K562 (cell line): ENCODE data around the gene ORAI1. TPM values are rescaled to one million over a fixed set of nuclear protein-coding genes. Genes with fewer than 3 reads are reported as not detected.

Experiments used
- GTF2E2 ChIP-seq: fragments of 200-800 bp; sonication (Bioruptor generic); IDR thresholded peaks from 2 replicates; pipeline ENCODE4 v1.6.1; 2016; ENCODE audit warnings: missing genetic modification characterization, missing compliant biosample characterization
- HDAC1 ChIP-seq, 2 experiments: fragments of 450-650 bp; IDR thresholded peaks; 2 replicates each; pipeline ENCODE4 v1.6.1; 2016 to 2017; ENCODE audit warnings: inconsistent platforms in 1 of 2, mild to moderate bottlenecking in 1 of 2, moderate library complexity in 1 of 2
- JUN ChIP-seq, 2 experiments: sonication (generic) in 1 of 2; formaldehyde crosslinking in 1 of 2; IDR thresholded peaks; 2 replicates each; pipeline versions ENCODE4 v1.6.1 to v1.8.0; 2012 to 2022; ENCODE audit warnings: borderline replicate concordance in 2 of 2, mild to moderate bottlenecking in 2 of 2, improper control_type of control experiment in 1 of 2, low read depth in 1 of 2, low read length in 1 of 2, missing genetic modification reagents in 1 of 2
- KDM1A ChIP-seq, 2 experiments: fragments of 450-650 bp; IDR thresholded peaks; 2 replicates each; pipeline ENCODE4 v1.6.1; 2016; ENCODE audit warnings: mild to moderate bottlenecking in 2 of 2
- KHSRP ChIP-seq: fragments of 450-650 bp; IDR thresholded peaks from 2 replicates; pipeline ENCODE4 v1.6.1; 2017
- NUFIP1 ChIP-seq: fragments of 450-650 bp; IDR thresholded peaks from 2 replicates; pipeline ENCODE4 v1.6.1; 2018; ENCODE audit not compliant: partially characterized antibody
- SMAD1 ChIP-seq: fragments of 150-350 bp; IDR thresholded peaks from 2 replicates; pipeline ENCODE4 v1.6.1; 2014; ENCODE audit warnings: low read length, low read depth; ENCODE audit not compliant: partially characterized antibody
- SMARCA5 ChIP-seq: fragments of 450-650 bp; IDR thresholded peaks from 2 replicates; pipeline ENCODE4 v1.6.1; 2016
- ZNF140 ChIP-seq: fragments of 250-450 bp; sonication (Bioruptor Pico); IDR thresholded peaks from 2 replicates; pipeline ENCODE4 v1.8.0; 2021; ENCODE audit warnings: moderate library complexity, mild to moderate bottlenecking, inconsistent platforms
- ZNF408 ChIP-seq: fragments of 250-450 bp; sonication (Bioruptor Pico); IDR thresholded peaks from 2 replicates; pipeline ENCODE4 v1.4.0; 2020; ENCODE audit warnings: low read depth, mild to moderate bottlenecking, moderate library complexity
- ZNF41 ChIP-seq: fragments of 250-450 bp; sonication (Bioruptor Pico); conservative IDR thresholded peaks from 2 replicates; pipeline ENCODE4 v1.4.0; 2020; ENCODE audit warnings: mild to moderate bottlenecking
- polyA plus RNA-seq, 8 experiments: library from polyadenylated mRNA; depleted of rRNA in 4 of 8; stranded (reverse) in 5 of 8; unstranded in 3 of 8; fragments of >200 nt; fragmentation: Nextera tagmentation in 2 of 8; fragmentation: Illumina TruSeq in 1 of 8; extraction: Ambion mirVana in 2 of 8; extraction: Trizol in 1 of 8; gene quantifications; 2 replicates each; pipeline versions ENCODE4 v1.2.1 to v1.2.3, GENCODE V29; 2011 to 2014; ENCODE audit warnings: inconsistent platforms in 1 of 8, missing spikeins in 1 of 8
- total RNA-seq, 7 experiments: library from RNA; depleted of rRNA in 6 of 7; stranded (reverse); fragments of >200 nt in 6 of 7; fragmentation: Illumina TruSeq in 2 of 7; extraction: Trizol in 2 of 7; gene quantifications; 2 replicates each; pipeline versions ENCODE4 v1.2.1 to v1.2.3, GENCODE V29; 2011 to 2021; ENCODE audit warnings: low replicate concordance in 1 of 7
- TF ChIP-seq, protein P1 (sequence below): fragments of 250-450 bp; sonication (Bioruptor Pico); IDR thresholded peaks from 2 replicates; pipeline ENCODE4 v1.9.0; 2021; ENCODE audit warnings: mild to moderate bottlenecking, inconsistent platforms
- TF ChIP-seq, protein P2 (sequence below), 2 experiments: fragments of 450-650 bp in 1 of 2; IDR thresholded peaks; 2 replicates each; pipeline ENCODE4 v1.6.1; 2011 to 2017; ENCODE audit warnings: low read depth in 2 of 2, antibody characterized with exemption in 1 of 2, borderline replicate concordance in 1 of 2, low read length in 1 of 2, mild to moderate bottlenecking in 1 of 2, mixed read lengths in 1 of 2; ENCODE audit not compliant: control insufficient read depth in 1 of 2
- TF ChIP-seq, protein P3 (sequence below): fragments of 250-450 bp; sonication (Bioruptor Pico); IDR thresholded peaks from 2 replicates; pipeline ENCODE4 v1.4.0; 2020; ENCODE audit warnings: mild to moderate bottlenecking
- TF ChIP-seq, protein P4 (sequence below): sonication (generic); formaldehyde crosslinking; IDR thresholded peaks from 2 replicates; pipeline ENCODE4 v1.4.0; 2020; ENCODE audit warnings: mild to moderate bottlenecking, missing genetic modification reagents
- TF ChIP-seq, protein P5 (sequence below): sonication (generic); formaldehyde crosslinking; IDR thresholded peaks from 2 replicates; pipeline ENCODE4 v1.8.0; 2022; ENCODE audit warnings: mild to moderate bottlenecking, low read depth, missing genetic modification reagents

The ORAI1 gene
- total and polyA plus RNA-seq, 9 of the 15 experiments (the other 6 are each of a cell fraction or from before 2014, with no cell fraction given), result 2.6 to 23.8 (median 9.3) TPM

DNA sequence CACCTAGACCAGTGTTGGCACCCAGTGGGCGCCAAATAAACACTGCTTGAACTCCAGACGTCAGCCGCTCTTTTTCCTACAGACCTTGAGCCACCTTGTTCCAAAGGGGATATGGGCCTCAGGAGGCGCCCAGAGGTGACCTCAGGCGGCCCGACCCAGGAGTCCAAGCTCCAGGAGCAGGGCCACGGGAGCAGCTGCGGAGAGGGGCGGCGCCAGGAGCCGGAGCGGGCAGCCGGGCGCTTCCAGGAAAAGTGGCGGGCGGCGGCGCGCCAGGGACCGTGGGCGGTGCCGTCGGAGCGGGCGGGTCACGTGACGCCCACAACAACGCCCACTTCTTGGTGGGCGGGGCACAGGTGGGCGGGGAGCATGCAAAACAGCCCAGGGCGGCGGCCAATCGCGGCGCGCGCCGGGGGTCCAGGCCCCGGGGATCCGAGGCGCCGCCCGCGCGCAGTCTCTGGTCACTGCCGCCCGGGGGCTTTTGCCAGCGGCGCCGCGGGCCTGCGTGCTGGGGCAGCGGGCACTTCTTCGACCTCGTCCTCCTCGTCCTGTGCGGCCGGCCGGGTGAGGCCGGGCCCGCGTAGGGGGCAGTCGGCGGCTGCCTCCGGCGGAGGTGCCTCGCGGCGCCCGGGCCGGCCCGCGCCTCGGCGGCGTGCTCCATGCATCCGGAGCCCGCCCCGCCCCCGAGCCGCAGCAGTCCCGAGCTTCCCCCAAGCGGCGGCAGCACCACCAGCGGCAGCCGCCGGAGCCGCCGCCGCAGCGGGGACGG, at the start of gene ORAI1 (continued):
- TF ChIP-seq, protein P1, sequence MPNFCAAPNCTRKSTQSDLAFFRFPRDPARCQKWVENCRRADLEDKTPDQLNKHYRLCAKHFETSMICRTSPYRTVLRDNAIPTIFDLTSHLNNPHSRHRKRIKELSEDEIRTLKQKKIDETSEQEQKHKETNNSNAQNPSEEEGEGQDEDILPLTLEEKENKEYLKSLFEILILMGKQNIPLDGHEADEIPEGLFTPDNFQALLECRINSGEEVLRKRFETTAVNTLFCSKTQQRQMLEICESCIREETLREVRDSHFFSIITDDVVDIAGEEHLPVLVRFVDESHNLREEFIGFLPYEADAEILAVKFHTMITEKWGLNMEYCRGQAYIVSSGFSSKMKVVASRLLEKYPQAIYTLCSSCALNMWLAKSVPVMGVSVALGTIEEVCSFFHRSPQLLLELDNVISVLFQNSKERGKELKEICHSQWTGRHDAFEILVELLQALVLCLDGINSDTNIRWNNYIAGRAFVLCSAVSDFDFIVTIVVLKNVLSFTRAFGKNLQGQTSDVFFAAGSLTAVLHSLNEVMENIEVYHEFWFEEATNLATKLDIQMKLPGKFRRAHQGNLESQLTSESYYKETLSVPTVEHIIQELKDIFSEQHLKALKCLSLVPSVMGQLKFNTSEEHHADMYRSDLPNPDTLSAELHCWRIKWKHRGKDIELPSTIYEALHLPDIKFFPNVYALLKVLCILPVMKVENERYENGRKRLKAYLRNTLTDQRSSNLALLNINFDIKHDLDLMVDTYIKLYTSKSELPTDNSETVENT (CRISPR knock-in tag), result peak; percentile 65; the same call in 1 of the 2 replicates
- TF ChIP-seq NUFIP1, result no peak
- no peak for TF ChIP-seq SMAD1
- TF ChIP-seq, protein P2, sequence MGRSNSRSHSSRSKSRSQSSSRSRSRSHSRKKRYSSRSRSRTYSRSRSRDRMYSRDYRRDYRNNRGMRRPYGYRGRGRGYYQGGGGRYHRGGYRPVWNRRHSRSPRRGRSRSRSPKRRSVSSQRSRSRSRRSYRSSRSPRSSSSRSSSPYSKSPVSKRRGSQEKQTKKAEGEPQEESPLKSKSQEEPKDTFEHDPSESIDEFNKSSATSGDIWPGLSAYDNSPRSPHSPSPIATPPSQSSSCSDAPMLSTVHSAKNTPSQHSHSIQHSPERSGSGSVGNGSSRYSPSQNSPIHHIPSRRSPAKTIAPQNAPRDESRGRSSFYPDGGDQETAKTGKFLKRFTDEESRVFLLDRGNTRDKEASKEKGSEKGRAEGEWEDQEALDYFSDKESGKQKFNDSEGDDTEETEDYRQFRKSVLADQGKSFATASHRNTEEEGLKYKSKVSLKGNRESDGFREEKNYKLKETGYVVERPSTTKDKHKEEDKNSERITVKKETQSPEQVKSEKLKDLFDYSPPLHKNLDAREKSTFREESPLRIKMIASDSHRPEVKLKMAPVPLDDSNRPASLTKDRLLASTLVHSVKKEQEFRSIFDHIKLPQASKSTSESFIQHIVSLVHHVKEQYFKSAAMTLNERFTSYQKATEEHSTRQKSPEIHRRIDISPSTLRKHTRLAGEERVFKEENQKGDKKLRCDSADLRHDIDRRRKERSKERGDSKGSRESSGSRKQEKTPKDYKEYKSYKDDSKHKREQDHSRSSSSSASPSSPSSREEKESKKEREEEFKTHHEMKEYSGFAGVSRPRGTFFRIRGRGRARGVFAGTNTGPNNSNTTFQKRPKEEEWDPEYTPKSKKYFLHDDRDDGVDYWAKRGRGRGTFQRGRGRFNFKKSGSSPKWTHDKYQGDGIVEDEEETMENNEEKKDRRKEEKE (IDR thresholded peaks at IDR 0.05; ENCODE audit: borderline replicate concordance in 1 of 2, control insufficient read depth in 1 of 2, low read depth in 2 of 2, low read length in 1 of 2), result peak in 1 of 2 experiments; percentile 62; a peak in 1 of 4 replicates
- TF ChIP-seq KHSRP, result no peak
- TF ChIP-seq, protein P3, sequence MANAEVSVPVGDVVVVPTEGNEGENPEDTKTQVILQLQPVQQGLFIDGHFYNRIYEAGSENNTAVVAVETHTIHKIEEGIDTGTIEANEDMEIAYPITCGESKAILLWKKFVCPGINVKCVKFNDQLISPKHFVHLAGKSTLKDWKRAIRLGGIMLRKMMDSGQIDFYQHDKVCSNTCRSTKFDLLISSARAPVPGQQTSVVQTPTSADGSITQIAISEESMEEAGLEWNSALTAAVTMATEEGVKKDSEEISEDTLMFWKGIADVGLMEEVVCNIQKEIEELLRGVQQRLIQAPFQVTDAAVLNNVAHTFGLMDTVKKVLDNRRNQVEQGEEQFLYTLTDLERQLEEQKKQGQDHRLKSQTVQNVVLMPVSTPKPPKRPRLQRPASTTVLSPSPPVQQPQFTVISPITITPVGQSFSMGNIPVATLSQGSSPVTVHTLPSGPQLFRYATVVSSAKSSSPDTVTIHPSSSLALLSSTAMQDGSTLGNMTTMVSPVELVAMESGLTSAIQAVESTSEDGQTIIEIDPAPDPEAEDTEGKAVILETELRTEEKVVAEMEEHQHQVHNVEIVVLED, result peak; percentile 41
- TF ChIP-seq KDM1A (IDR thresholded peaks at IDR 0.05), result no peak
- no peak for TF ChIP-seq ZNF140 (CRISPR knock-in tag)
- TF ChIP-seq, protein P4, sequence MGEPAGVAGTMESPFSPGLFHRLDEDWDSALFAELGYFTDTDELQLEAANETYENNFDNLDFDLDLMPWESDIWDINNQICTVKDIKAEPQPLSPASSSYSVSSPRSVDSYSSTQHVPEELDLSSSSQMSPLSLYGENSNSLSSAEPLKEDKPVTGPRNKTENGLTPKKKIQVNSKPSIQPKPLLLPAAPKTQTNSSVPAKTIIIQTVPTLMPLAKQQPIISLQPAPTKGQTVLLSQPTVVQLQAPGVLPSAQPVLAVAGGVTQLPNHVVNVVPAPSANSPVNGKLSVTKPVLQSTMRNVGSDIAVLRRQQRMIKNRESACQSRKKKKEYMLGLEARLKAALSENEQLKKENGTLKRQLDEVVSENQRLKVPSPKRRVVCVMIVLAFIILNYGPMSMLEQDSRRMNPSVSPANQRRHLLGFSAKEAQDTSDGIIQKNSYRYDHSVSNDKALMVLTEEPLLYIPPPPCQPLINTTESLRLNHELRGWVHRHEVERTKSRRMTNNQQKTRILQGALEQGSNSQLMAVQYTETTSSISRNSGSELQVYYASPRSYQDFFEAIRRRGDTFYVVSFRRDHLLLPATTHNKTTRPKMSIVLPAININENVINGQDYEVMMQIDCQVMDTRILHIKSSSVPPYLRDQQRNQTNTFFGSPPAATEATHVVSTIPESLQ (CRISPR knock-in tag), result no peak
- no peak for TF ChIP-seq JUN (IDR thresholded peaks at IDR 0.05; ENCODE audit: borderline replicate concordance, low read depth, low read length)
- no peak for TF ChIP-seq JUN (CRISPR knock-in tag; IDR thresholded peaks at IDR 0.05; ENCODE audit: borderline replicate concordance)
- no peak for TF ChIP-seq ZNF41 (CRISPR knock-in tag)
- TF ChIP-seq HDAC1 (IDR thresholded peaks at IDR 0.05), result peak in 1 of 2 experiments; percentile 7; a peak in 1 of 4 replicates
- peak; percentile 77; the same call in 1 of the 2 replicates for TF ChIP-seq GTF2E2 (tag)
- no peak for TF ChIP-seq SMARCA5
- no peak for TF ChIP-seq ZNF408 (CRISPR knock-in tag)
- TF ChIP-seq, protein P5, sequence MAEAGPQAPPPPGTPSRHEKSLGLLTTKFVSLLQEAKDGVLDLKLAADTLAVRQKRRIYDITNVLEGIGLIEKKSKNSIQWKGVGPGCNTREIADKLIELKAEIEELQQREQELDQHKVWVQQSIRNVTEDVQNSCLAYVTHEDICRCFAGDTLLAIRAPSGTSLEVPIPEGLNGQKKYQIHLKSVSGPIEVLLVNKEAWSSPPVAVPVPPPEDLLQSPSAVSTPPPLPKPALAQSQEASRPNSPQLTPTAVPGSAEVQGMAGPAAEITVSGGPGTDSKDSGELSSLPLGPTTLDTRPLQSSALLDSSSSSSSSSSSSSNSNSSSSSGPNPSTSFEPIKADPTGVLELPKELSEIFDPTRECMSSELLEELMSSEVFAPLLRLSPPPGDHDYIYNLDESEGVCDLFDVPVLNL (CRISPR knock-in tag), result no peak
